COLO668 (cell line): ENCODE measurements around the gene CCNT2.
"Not testable (repeated sequence)": the region's sequence is repeated elsewhere in the genome, so short reads cannot be mapped to it uniquely, and the experiment has no call there.

ENCODE experiments used
- DNase-seq: peaks from one replicate; lab custom pipeline; 2025; ENCODE audit not compliant: unreplicated experiment; lab: John Stamatoyannopoulos, UW

Gene CCNT2

GRCh38 chr2:134917888-134918525, 615 bp upstream of the CCNT2 start:
- DNase-seq, result peak; percentile 94

- DNase-seq, result peak; percentile 58
Observed at GRCh38 chr2:134919341-134920210, 954 bp downstream of the CCNT2 start.

DNA sequence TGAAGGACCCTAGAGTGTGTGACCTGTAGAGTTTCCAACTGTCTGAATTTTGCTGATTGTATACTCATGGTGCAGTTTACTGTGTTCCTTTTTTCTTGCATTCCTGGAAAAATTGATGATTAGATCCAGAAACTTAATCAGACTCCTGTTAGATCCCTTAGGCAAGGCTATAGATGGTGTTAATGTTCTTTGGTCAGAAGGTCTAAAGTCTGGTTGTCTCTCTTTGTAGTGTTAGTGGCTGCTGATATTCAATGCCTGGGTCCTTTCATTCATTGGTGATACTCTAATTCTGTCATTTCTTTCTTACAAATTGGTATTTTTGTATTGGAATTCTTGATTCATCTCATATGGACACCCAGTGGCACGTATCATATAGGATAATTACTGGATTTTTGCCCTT, 6.3 kb downstream of the CCNT2 start:
- DNase-seq, result no peak

GRCh38 chr2:134926231-134926931, 7.8 kb downstream of the CCNT2 start:
- DNase-seq, result no peak

GRCh38 chr2:134927195-134927594, 8.6 kb downstream of the CCNT2 start:
- DNase-seq, result no peak

DNA sequence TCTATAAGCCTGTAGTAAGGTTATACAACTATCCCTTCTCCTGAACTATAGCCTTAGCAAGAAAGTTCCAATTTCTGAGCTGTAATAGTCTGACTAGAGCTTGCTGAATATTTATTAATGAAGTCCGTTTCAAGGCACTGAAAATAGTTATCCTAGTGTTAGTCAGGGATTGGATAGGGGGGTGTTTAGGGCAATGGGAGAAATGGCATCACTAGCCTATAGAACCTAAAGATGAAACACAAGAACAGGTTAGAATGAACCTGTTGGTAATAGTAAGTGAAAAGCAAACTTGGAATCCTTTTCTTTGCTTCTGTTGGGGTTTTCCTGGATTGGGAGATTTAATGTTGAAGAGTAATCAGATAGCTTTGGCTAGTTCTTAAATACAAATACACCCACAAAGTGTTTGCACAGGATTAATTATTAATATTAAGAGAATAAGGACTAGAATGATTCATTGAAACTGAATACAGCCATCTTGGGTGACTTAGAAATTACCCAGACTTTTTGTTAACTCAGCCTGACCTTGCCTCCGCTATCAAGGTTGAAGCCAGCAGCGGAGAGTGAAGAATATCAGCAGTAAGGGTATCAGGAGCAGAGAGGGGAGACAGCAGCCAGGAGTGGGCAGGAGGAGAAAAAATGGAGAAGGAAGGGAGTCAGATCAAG, 14.4 kb downstream of the CCNT2 start:
- no peak for DNase-seq

DNA sequence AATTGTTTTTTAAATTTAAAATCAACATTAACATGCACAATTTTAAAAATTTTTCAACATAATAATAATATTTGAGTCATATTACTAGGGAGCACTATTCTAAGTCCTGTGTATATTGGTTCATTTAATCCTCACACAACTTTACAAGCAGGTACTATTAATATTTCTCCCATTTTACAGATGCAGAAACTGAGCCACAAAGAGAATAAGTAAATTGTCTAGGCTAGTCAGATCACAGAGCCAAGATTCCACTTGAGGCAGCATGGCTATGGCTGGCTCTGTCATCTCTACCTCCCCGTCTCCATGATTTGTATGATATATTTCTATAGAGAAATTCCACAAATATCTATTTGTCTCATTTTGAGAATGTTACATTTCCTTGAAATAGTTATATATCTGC, 15.1 kb downstream of the CCNT2 start:
- DNase-seq, result no peak

GRCh38 chr2:134934150-134934549, 15.5 kb downstream of the CCNT2 start:
- DNase-seq, result no peak

- DNase-seq, result no peak
Observed at GRCh38 chr2:134934641-134935040, 16.0 kb downstream of the CCNT2 start.

DNA sequence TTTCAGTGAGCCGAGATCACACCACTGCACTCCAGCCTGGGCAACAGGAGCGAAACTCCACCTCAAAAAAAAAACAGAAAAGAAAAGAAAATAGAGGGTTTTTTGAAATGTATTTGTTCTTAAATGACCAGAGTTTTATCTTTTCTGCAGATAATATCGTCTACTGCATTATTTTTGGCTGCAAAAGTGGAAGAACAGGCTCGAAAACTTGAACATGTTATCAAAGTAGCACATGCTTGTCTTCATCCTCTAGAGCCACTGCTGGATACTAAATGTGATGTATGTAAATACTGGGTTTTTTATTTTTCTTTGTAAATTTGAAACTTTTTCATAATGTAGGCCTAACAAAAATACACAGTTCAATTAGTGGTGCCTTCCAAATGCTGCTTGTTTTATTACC, 18.1 kb downstream of the CCNT2 start:
- DNase-seq, result no peak

GRCh38 chr2:134943540-134943939, 24.9 kb downstream of the CCNT2 start:
- no peak for DNase-seq

- no peak for DNase-seq
Observed at GRCh38 chr2:134944975-134945374, 26.4 kb downstream of the CCNT2 start.

DNA sequence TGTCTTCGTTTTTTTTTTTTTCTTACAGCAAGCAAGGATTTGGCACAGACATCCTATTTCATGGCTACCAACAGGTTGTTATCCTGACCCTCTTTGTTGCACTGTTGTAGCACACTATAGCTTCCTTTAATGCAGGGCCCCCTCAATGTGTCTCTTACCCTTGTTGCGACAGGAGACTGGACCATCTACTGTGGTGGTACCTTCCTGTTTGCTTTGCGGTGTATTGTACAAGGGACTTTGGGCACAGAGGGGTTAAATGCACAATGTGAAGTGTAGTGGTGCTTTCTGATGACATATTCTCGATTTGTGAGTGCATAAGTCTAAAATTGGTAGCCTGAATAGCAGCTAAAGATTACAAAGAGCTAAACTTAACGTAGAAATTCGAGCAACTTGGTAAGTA, 27.5 kb downstream of the CCNT2 start:
- DNase-seq, result no peak

GRCh38 chr2:134949981-134950708, 31.5 kb downstream of the CCNT2 start:
- no peak for DNase-seq

DNA sequence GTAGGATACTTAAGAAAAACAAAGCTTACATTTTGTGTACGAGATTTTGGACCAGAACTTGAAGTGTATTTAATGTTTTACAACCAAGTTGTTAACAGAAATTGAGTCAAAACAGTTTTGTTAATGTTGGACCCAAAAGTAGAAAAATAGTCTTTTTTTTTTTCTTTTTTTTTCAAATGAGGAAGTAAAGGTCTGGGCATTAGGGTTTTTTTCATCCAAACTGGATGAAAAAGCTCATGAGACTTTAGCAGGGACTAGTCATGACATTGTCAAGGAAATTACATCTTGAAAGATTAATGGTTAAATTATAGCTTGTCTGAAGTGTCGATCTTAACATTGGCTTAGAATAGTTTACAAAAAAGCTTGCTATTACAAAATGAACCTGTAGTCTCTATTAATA, 32.3 kb downstream of the CCNT2 start:
- no peak for DNase-seq

DNA sequence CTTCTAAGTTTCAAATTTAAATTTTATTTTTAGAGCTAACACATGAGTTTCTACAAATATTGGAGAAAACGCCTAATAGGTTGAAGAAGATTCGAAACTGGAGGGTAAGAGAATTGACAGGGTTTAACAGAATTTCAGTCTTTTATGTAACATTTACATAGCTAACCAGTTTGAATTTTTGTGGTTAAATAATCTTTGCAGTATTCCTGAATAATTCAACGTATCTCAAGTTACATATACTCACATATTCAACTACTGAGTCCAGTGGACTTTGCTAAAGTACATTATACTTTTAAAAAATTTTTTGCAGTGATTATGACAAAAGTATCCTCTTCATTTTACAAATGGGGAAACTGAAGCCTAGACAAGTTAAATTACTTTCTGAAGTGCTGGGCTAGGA, 34.0 kb downstream of the CCNT2 start:
- DNase-seq, result no peak

DNA sequence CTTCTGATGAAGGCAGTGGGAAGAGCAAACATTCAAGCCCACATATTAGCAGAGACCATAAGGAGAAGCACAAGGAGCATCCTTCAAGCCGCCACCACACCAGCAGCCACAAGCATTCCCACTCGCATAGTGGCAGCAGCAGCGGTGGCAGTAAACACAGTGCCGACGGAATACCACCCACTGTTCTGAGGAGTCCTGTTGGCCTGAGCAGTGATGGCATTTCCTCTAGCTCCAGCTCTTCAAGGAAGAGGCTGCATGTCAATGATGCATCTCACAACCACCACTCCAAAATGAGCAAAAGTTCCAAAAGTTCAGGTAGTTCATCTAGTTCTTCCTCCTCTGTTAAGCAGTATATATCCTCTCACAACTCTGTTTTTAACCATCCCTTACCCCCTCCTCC, 35.4 kb downstream of the CCNT2 start:
- DNase-seq, result no peak

GRCh38 chr2:134955744-134956143, 37.1 kb downstream of the CCNT2 start:
- no peak for DNase-seq

DNA sequence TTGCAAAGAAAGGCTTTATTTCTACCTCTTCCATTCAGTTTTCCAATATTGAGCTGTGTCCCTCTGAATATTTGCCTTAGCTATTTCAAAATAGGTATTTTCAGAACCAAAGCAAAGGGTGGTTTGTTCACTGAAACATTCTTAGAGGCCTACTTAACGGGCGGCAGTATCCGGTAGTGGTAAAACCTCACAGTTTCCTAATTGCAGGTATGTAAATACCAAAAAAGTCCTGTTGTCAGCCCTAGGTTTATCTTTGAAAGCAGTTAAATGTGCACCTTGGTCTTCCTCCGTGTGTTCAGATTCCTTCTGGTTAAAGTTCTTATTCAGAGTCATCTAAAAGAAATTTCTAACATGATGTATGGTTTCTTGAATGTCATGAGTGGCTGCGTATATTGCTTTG, 38.9 kb downstream of the CCNT2 start:
- DNase-seq, result no peak

DNA sequence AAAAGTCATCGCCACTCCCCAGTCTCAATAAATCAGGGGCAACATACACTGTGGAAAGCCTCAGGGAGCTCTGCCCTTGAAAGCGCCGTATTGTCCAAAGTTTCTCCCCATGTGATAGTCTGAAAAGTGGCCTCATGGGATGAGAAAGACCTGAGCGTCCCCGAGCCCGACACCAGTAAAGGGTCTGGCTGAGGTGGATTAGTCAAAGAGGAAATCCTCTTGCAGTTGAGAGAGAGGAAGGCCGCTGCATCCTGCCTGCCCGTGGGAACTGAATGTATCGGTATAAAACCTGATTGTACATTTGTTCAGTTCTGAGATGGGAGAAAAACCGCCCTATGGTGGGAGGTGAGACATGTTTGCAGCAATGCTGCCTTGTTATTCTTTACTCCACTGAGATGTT, 48.5 kb downstream of the CCNT2 start:
- DNase-seq, result not testable (repeated sequence)
